Measurements from ENCODE around the gene VWA8. TPM values are rescaled to one million over a fixed set of nuclear protein-coding genes. Genes with fewer than 3 reads are reported as not detected.
"Not testable (repeated sequence)": the region's sequence is repeated elsewhere in the genome, so short reads cannot be mapped to it uniquely, and the experiment has no call there.

The VWA8 gene
- total RNA-seq, 2 experiments from 2014 or later, result 13.5 to 14.4 TPM

- Mint-ChIP-seq H3K4me1 (peaks cover 22% of the 10 kb centered on the region), H3K9me3 (no peaks in the 10 kb centered on the region), H3K4me3 (no peak overlapping the region), H3K27me3 (no peaks in the 10 kb centered on the region), H3K36me3 (ENCODE audit: low read depth) (peaks cover 11% of the 10 kb centered on the region), H3K27ac (no peak overlapping the region)
- ChIA-PET POLR2A (no interaction called here), CTCF (interaction anchor here (0.6 kb wide), 1 partner anchor 95 kb away, joined by 6 read pairs; no protein-coding TSS in a partner anchor)
- no peak for DNase-seq
Observed at GRCh38 chr13:41956272-41956671, 4.6 kb downstream of the VWA8 start.

GRCh38 chr13:41955605-41956004 lies 5.3 kb downstream of the VWA8 start:
- Mint-ChIP-seq H3K27me3 (no peaks in the 10 kb centered on the region), H3K4me1 (peaks cover 20% of the 10 kb centered on the region), H3K4me3 (no peak overlapping the region), H3K36me3 (ENCODE audit: low read depth) (peaks cover 11% of the 10 kb centered on the region), H3K27ac (no peak overlapping the region), H3K9me3 (no peaks in the 10 kb centered on the region)
- ChIA-PET POLR2A (interaction anchor here (1.2 kb wide), 1 partner anchor 16 kb away, joined by 3 read pairs; no protein-coding TSS in a partner anchor), CTCF (interaction anchor here (0.6 kb wide), 1 partner anchor 96 kb away, joined by 6 read pairs; no protein-coding TSS in a partner anchor)
- DNase-seq, result no peak

GRCh38 chr13:41954226-41954625 lies 6.7 kb downstream of the VWA8 start:
- peaks cover 11% of the 10 kb centered on the region for H3K4me1 Mint-ChIP-seq
- no peaks in the 10 kb centered on the region for H3K27me3 Mint-ChIP-seq
- H3K27ac Mint-ChIP-seq, result no peak overlapping the region
- peaks cover 13% of the 10 kb centered on the region for H3K36me3 Mint-ChIP-seq (ENCODE audit: low read depth)
- ChIA-PET POLR2A (no interaction called here), CTCF (interaction anchor here (0.7 kb wide), 1 partner anchor 23 kb away, joined by 3 read pairs; no protein-coding TSS in a partner anchor)
- no peak for DNase-seq
- H3K9me3 Mint-ChIP-seq, result no peaks in the 10 kb centered on the region
- no peak overlapping the region for H3K4me3 Mint-ChIP-seq

- no peaks in the 10 kb centered on the region for H3K27me3 Mint-ChIP-seq
- H3K36me3 Mint-ChIP-seq (ENCODE audit: low read depth), result peaks cover 23% of the 10 kb centered on the region
- no peak overlapping the region for H3K27ac Mint-ChIP-seq
- POLR2A ChIA-PET, result interaction anchor here (0.8 kb wide), 1 partner anchor 29 kb away, joined by 3 read pairs; no protein-coding TSS in a partner anchor
- peaks cover 1% of the 10 kb centered on the region for H3K4me1 Mint-ChIP-seq
- no peak overlapping the region for H3K4me3 Mint-ChIP-seq
- no peak for DNase-seq
- no peaks in the 10 kb centered on the region for H3K9me3 Mint-ChIP-seq
- CTCF ChIA-PET, result no interaction called here
Observed at GRCh38 chr13:41952749-41953148, 8.2 kb downstream of the VWA8 start.

GRCh38 chr13:41949104-41949503 lies 11.8 kb downstream of the VWA8 start:
- CTCF ChIA-PET, POLR2A ChIA-PET, H3K27me3 Mint-ChIP-seq, H3K27ac Mint-ChIP-seq, H3K4me3 Mint-ChIP-seq, H3K9me3 Mint-ChIP-seq, H3K4me1 Mint-ChIP-seq, DNase-seq: not testable (repeated sequence)
- peaks cover 47% of the 10 kb centered on the region for H3K36me3 Mint-ChIP-seq (ENCODE audit: low read depth)

GRCh38 chr13:41945926-41946325 lies 15.0 kb downstream of the VWA8 start:
- Mint-ChIP-seq H3K36me3 (ENCODE audit: low read depth) (peaks cover 47% of the 10 kb centered on the region), H3K9me3 (peaks cover 2% of the 10 kb centered on the region), H3K27me3 (no peaks in the 10 kb centered on the region), H3K4me1 (no peaks in the 10 kb centered on the region), H3K27ac (no peak overlapping the region), H3K4me3 (no peak overlapping the region)
- ChIA-PET CTCF (interaction anchor here (0.7 kb wide), 1 partner anchor 15 kb away, joined by 3 read pairs; the partner anchor contains the start of gene VWA8), POLR2A (no interaction called here)
- DNase-seq, result no peak

GRCh38 chr13:41944635-41945397 lies 16.1 kb downstream of the VWA8 start:
- H3K27ac Mint-ChIP-seq, result no peak overlapping the region
- peaks cover 2% of the 10 kb centered on the region for H3K9me3 Mint-ChIP-seq
- H3K36me3 Mint-ChIP-seq (ENCODE audit: low read depth), result peaks cover 47% of the 10 kb centered on the region
- H3K4me1 Mint-ChIP-seq, result no peaks in the 10 kb centered on the region
- H3K4me3 Mint-ChIP-seq, result no peak overlapping the region
- no peaks in the 10 kb centered on the region for H3K27me3 Mint-ChIP-seq
- CTCF ChIA-PET, result no interaction called here
- POLR2A ChIA-PET, result interaction anchor here (0.6 to 1.9 kb wide), 2 partner anchors 13 to 16 kb away, joined by 3 to 7 read pairs; partner anchors contain the start of gene VWA8
- no peak for DNase-seq

- peaks cover 43% of the 10 kb centered on the region for H3K36me3 Mint-ChIP-seq (ENCODE audit: low read depth)
- no peak overlapping the region for H3K4me3 Mint-ChIP-seq
- no peaks in the 10 kb centered on the region for H3K27me3 Mint-ChIP-seq
- POLR2A ChIA-PET, result interaction anchor here (1.9 kb wide), 1 partner anchor 16 kb away, joined by 7 read pairs; the partner anchor contains the start of gene VWA8
- CTCF ChIA-PET, result no interaction called here
- peaks cover 2% of the 10 kb centered on the region for H3K9me3 Mint-ChIP-seq
- DNase-seq, result no peak
- H3K4me1 Mint-ChIP-seq, result no peaks in the 10 kb centered on the region
- no peak overlapping the region for H3K27ac Mint-ChIP-seq
Observed at GRCh38 chr13:41944229-41944628, 16.7 kb downstream of the VWA8 start.

GRCh38 chr13:41942462-41943094 lies 18.3 kb downstream of the VWA8 start:
- H3K27me3 Mint-ChIP-seq, result no peaks in the 10 kb centered on the region
- H3K36me3 Mint-ChIP-seq (ENCODE audit: low read depth), result peaks cover 32% of the 10 kb centered on the region
- no peak for DNase-seq
- H3K9me3 Mint-ChIP-seq, result peaks cover 2% of the 10 kb centered on the region
- ChIA-PET CTCF (no interaction called here), POLR2A (no interaction called here)
- H3K4me3 Mint-ChIP-seq, result no peak overlapping the region
- no peak overlapping the region for H3K27ac Mint-ChIP-seq
- H3K4me1 Mint-ChIP-seq, result no peaks in the 10 kb centered on the region

- DNase-seq, result no peak
- Mint-ChIP-seq H3K4me1 (no peaks in the 10 kb centered on the region), H3K4me3 (no peak overlapping the region), H3K27me3 (no peaks in the 10 kb centered on the region), H3K9me3 (no peaks in the 10 kb centered on the region), H3K36me3 (ENCODE audit: low read depth) (peaks cover 22% of the 10 kb centered on the region), H3K27ac (no peak overlapping the region)
- ChIA-PET CTCF (no interaction called here), POLR2A (no interaction called here)
Observed at GRCh38 chr13:41941174-41941573, 19.7 kb downstream of the VWA8 start.

- DNase-seq, result no peak
- no peaks in the 10 kb centered on the region for H3K27me3 Mint-ChIP-seq
- no peaks in the 10 kb centered on the region for H3K4me1 Mint-ChIP-seq
- H3K36me3 Mint-ChIP-seq (ENCODE audit: low read depth), result peaks cover 4% of the 10 kb centered on the region
- CTCF ChIA-PET, result no interaction called here
- POLR2A ChIA-PET, result no interaction called here
- no peaks in the 10 kb centered on the region for H3K9me3 Mint-ChIP-seq
- H3K4me3 Mint-ChIP-seq, result no peak overlapping the region
- no peak overlapping the region for H3K27ac Mint-ChIP-seq
Observed at GRCh38 chr13:41939398-41939797, 21.5 kb downstream of the VWA8 start.

GRCh38 chr13:41938918-41939317 lies 22.0 kb downstream of the VWA8 start:
- H3K4me1 Mint-ChIP-seq, result no peaks in the 10 kb centered on the region
- H3K36me3 Mint-ChIP-seq (ENCODE audit: low read depth), result peaks cover 4% of the 10 kb centered on the region
- ChIA-PET POLR2A (interaction anchor here (0.7 kb wide), 1 partner anchor 1586 kb away, joined by 3 read pairs; no protein-coding TSS in a partner anchor), CTCF (no interaction called here)
- H3K27me3 Mint-ChIP-seq, result no peaks in the 10 kb centered on the region
- no peaks in the 10 kb centered on the region for H3K9me3 Mint-ChIP-seq
- no peak overlapping the region for H3K4me3 Mint-ChIP-seq
- H3K27ac Mint-ChIP-seq, result no peak overlapping the region
- DNase-seq, result no peak

- Mint-ChIP-seq H3K27ac (no peak overlapping the region), H3K27me3 (no peaks in the 10 kb centered on the region), H3K4me1 (no peaks in the 10 kb centered on the region), H3K4me3 (no peak overlapping the region), H3K9me3 (no peaks in the 10 kb centered on the region), H3K36me3 (ENCODE audit: low read depth) (no peaks in the 10 kb centered on the region)
- DNase-seq, result no peak
- ChIA-PET CTCF (no interaction called here), POLR2A (no interaction called here)
Observed at GRCh38 chr13:41937388-41937787, 23.5 kb downstream of the VWA8 start.
